Activated CD4-positive, alpha-beta T cell treated with anti-CD3 and anti-CD28 coated beads for 48 hours (primary cell): ENCODE data around the gene OLIG1.

Source experiments
- DNase-seq: peaks from one replicate; pipeline ENCODE4 v3.0.0-alpha.2; 2020

The OLIG1 gene

GRCh38 chr21:33069994-33070743 lies at the start of gene OLIG1:
Gene OLIG1 (plus strand): TSS chr21:33070141. CDS start chr21:33070247, 106 bp downstream.
- peak; percentile 66 for DNase-seq

DNA sequence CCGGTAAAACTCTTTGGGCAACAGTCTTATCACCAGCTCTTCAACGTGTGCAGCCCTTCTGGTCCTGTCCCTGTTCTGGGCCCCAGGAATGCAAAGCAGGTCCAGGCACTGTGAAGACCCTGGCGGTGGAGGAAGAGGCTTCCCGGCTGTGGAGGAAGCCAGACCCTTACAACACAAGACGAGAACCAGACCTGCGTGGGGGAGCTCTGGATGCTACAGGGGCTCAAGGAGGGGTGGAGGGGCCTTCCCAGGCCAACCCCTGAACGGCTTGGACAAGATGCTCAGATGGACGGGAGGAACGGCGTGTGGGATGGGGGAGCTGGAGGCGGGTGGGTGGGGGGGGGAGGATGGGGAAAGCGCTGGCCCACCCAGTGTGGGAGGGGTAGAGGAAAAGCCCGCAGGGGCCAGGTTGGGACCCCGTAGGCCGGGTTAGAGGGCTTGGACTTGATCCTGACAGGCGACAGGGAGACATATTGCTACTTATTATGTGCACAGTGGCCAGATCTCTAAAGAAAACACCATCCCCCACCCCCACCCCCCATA lies 49.3 kb upstream of the OLIG1 start:
- no peak for DNase-seq

GRCh38 chr21:33021150-33021549 lies 48.8 kb upstream of the OLIG1 start:
- no peak for DNase-seq

DNA sequence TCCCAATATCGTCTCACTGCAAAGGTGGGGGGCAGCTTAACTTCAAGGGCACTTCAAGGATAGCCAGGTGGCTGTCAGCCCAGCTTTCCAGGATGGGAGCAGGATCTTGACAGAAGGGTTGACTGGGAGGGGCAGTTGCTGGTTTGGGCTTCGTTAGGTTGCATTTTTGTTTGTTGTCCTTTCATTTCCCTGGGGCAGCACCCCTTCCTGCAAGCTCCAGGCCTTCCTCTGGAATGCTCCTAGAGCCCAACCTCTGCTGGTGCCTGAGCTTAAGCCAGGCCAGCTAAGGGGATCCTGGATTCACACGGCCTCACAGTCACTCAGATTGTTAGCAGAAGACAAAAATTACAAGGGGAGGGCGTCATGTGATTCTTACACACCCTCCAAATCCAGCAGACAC lies 48.3 kb upstream of the OLIG1 start:
- no peak for DNase-seq

GRCh38 chr21:33022489-33022827 lies 47.5 kb upstream of the OLIG1 start:
- DNase-seq, result no peak

DNA sequence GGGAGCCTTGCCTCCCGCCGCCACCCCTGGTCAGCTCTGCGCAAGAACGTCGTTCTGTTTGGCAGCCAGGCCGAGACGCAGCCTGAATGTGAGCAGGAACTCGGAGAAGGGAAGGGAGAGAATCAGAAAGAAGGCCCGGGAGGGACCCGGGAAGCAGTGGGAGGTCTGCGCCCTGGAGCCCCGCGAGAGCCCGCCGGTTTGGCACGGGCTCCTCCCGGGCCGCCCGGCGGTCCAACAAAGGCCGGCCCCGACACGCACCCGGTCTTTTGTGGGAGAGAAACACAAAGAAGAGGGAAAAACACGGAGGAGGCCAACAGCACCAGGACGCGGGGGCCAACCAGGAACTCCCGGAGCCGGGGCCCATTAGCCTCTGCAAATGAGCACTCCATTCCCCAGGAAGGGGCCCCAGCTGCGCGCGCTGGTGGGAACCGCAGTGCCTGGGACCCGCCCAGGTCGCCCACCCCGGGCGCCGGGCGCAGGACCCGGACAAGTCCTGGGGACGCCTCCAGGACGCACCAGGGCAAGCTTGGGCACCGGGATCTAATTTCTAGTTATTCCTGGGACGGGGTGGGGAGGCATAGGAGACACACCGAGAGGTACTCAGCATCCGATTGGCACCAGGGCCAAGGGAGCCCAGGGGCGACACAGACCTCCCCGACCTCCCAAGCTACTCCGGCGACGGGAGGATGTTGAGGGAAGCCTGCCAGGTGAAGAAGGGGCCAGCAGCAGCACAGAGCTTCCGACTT lies 46.9 kb upstream of the OLIG1 start:
- no peak for DNase-seq

DNA sequence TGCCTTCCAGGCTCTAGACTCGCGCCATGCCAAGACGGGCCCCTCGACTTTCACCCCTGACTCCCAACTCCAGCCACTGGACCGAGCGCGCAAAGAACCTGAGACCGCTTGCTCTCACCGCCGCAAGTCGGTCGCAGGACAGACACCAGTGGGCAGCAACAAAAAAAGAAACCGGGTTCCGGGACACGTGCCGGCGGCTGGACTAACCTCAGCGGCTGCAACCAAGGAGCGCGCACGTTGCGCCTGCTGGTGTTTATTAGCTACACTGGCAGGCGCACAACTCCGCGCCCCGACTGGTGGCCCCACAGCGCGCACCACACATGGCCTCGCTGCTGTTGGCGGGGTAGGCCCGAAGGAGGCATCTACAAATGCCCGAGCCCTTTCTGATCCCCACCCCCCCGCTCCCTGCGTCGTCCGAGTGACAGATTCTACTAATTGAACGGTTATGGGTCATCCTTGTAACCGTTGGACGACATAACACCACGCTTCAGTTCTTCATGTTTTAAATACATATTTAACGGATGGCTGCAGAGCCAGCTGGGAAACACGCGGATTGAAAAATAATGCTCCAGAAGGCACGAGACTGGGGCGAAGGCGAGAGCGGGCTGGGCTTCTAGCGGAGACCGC lies 46.3 kb upstream of the OLIG1 start:
- peak; percentile 43 for DNase-seq

DNA sequence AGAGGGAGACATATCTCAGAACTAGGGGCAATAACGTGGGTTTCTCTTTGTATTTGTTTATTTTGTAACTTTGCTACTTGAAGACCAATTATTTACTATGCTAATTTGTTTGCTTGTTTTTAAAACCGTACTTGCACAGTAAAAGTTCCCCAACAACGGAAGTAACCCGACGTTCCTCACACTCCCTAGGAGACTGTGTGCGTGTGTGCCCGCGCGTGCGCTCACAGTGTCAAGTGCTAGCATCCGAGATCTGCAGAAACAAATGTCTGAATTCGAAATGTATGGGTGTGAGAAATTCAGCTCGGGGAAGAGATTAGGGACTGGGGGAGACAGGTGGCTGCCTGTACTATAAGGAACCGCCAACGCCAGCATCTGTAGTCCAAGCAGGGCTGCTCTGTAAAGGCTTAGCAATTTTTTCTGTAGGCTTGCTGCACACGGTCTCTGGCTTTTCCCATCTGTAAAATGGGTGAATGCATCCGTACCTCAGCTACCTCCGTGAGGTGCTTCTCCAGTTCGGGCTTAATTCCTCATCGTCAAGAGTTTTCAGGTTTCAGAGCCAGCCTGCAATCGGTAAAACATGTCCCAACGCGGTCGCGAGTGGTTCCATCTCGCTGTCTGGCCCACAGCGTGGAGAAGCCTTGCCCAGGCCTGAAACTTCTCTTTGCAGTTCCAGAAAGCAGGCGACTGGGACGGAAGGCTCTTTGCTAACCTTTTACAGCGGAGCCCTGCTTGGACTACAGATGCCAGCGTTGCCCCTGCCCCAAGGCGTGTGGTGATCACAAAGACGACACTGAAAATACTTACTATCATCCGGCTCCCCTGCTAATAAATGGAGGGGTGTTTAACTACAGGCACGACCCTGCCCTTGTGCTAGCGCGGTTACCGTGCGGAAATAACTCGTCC lies 45.5 kb upstream of the OLIG1 start:
- DNase-seq, result peak; percentile 26

DNA sequence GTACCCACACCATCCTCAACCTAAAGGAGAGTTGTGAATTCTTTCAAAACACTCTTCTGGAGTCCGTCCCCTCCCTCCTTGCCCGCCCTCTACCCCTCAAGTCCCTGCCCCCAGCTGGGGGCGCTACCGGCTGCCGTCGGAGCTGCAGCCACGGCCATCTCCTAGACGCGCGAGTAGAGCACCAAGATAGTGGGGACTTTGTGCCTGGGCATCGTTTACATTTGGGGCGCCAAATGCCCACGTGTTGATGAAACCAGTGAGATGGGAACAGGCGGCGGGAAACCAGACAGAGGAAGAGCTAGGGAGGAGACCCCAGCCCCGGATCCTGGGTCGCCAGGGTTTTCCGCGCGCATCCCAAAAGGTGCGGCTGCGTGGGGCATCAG lies 44.8 kb upstream of the OLIG1 start:
- peak; percentile 23 for DNase-seq

DNA sequence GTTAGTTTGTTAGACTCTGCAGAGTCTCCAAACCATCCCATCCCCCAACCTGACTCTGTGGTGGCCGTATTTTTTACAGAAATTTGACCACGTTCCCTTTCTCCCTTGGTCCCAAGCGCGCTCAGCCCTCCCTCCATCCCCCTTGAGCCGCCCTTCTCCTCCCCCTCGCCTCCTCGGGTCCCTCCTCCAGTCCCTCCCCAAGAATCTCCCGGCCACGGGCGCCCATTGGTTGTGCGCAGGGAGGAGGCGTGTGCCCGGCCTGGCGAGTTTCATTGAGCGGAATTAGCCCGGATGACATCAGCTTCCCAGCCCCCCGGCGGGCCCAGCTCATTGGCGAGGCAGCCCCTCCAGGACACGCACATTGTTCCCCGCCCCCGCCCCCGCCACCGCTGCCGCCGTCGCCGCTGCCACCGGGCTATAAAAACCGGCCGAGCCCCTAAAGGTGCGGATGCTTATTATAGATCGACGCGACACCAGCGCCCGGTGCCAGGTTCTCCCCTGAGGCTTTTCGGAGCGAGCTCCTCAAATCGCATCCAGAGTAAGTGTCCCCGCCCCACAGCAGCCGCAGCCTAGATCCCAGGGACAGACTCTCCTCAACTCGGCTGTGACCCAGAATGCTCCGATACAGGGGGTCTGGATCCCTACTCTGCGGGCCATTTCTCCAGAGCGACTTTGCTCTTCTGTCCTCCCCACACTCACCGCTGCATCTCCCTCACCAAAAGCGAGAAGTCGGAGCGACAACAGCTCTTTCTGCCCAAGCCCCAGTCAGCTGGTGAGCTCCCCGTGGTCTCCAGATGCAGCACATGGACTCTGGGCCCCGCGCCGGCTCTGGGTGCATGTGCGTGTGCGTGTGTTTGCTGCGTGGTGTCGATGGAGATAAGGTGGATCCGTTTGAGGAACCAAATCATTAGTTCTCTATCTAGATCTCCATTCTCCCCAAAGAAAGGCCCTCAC lies 44.2 kb upstream of the OLIG1 start, which contains the start of gene OLIG2:
TSS of gene OLIG2 (plus strand) at position 447 of the 954 bp plus-strand sequence. CDS start 928 bp downstream, outside the sequence.
- peak; percentile 39 for DNase-seq

DNA sequence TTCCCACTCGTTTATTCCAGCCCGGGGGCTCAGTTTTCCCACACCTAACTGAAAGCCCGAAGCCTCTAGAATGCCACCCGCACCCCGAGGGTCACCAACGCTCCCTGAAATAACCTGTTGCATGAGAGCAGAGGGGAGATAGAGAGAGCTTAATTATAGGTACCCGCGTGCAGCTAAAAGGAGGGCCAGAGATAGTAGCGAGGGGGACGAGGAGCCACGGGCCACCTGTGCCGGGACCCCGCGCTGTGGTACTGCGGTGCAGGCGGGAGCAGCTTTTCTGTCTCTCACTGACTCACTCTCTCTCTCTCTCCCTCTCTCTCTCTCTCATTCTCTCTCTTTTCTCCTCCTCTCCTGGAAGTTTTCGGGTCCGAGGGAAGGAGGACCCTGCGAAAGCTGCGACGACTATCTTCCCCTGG lies 43.5 kb upstream of the OLIG1 start:
- DNase-seq, result no peak

GRCh38 chr21:33026878-33027400 lies 43.0 kb upstream of the OLIG1 start:
- DNase-seq, result peak; percentile 29

GRCh38 chr21:33027401-33028286 lies 42.3 kb upstream of the OLIG1 start:
- DNase-seq, result peak; percentile 37

GRCh38 chr21:33028287-33028670 lies 41.7 kb upstream of the OLIG1 start:
- no peak for DNase-seq

DNA sequence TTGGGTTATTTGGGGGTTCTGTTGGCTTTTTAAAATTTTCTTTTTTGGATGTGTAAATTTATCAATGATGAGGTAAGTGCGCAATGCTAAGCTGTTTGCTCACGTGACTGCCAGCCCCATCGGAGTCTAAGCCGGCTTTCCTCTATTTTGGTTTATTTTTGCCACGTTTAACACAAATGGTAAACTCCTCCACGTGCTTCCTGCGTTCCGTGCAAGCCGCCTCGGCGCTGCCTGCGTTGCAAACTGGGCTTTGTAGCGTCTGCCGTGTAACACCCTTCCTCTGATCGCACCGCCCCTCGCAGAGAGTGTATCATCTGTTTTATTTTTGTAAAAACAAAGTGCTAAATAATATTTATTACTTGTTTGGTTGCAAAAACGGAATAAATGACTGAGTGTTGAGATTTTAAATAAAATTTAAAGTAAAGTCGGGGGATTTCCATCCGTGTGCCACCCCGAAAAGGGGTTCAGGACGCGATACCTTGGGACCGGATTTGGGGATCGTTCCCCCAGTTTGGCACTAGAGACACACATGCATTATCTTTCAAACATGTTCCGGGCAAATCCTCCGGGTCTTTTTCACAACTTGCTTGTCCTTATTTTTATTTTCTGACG lies 41.1 kb upstream of the OLIG1 start:
- peak; percentile 61 for DNase-seq

- no peak for DNase-seq
Measured at GRCh38 chr21:33029385-33029921, 40.5 kb upstream of the OLIG1 start.

DNA sequence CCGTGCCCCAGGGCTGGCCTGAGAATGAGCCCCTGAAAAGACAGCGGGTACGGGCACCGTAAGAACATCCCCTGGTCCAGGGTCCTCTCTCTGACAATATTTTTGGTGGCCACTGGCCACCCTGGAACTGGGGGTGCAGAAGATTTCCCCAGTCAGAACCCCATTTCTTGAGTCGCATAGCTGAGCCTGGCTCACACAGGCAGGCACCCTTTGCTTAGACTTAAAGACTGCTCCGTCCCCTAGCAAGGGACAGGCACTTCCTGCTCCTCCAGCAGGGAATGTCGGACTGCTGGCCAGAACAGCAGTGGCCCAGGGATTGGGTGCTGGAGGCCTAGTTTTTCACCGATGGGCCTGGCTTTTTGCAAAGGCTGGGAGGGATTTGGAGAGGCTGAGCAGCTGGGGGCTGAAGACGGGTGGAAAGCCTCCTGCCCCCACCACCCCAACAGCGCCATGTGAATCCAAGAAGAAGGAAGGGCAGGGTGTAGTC lies 39.9 kb upstream of the OLIG1 start:
- no peak for DNase-seq

GRCh38 chr21:33030633-33031032 lies 39.3 kb upstream of the OLIG1 start:
- DNase-seq, result no peak
